HL-60/S4 treated with phorbol 12-myristate 13-acetate at 8.2 ng/mL for 4 days and 3 days (cell line): ENCODE data around the gene ANO2.

Experiments used
- in situ Hi-C: fragments of 300-500 bp; cut with MboI; formaldehyde crosslinking; loops from 2 replicates; pipeline ENCODE4 v1.15.0; 2022; ENCODE audit warnings: low sequenced_read_pairs

Gene ANO2

DNA sequence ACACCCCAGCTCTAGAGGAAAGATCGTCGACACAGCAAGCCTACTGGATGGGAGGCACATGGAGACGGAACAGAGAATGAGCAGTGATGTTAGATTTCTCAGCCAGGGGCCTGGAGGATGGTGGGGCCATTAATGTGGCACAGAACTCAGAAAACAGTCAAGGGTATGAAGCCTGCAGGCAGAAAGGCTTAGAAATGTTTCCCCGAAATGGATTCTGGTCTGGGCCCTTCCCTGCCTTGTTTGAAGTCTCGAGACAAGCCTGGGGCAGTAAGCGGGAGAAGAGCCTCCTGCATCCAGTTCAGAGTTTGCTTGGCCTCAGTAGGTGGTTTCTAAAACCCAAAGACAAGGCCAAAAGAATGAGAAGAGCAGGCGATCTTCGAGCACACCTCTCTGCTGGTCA lies 354.7 kb downstream of the ANO2 start:
- in situ Hi-C loops = no loop called here

DNA sequence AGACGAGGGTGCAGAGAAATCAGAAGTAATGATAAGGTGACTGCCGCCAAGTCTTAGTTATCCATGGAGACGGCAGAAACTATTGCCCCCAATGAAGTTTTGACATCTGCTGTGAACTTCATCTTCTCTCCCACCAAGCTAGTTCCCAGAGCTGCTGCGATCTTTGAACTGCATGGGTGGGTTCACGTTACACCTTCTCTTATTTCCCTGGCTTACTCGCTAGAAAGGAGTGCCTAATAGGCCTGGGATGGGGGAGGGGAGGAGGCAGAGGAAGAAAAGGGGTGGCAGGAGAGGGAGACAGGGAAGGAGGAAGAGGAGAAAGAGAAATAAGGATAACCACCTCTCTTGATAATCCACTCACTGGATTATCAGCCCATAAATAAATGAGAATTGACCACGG lies 356.0 kb downstream of the ANO2 start:
- in situ Hi-C loops = no loop called here

DNA sequence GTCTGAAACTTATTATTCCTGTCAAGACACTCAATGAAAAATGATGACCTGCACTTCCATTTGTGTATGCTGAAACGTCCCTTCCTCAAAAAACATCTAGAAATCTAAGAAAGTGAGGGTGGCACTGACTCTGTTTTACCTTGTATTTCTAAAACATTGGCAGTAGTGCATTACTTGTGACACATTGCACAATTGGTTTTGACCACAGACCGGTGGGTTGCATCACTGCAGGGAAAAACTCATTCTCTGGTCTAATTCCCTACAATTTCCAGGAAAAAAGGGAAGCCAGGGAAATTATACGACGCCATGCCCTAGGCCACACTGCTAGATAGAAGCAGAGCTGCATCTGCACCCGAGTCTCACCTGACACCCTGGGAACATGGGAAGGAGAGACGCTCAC lies 356.5 kb downstream of the ANO2 start:
- in situ Hi-C loops = no loop called here

DNA sequence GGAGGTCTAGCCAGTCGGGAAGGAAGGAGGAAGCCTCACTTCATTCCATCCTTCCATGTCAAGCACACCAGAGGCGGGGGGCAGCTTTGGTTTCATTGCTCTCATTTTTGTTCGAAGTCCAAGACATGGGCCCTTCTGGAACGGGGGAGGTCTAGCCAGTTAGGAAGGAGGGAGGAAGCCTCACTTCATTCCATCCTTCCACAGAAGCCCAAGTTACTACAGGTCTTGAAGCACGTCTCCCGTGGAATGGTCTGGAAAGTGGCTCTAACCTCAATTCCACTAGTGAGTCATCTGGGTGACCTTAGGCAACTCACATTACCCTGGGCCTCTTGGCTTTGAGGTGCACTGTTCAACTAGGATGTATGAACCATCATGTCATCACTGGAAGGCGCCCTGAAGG lies 356.9 kb downstream of the ANO2 start:
- in situ Hi-C loops = no loop called here

DNA sequence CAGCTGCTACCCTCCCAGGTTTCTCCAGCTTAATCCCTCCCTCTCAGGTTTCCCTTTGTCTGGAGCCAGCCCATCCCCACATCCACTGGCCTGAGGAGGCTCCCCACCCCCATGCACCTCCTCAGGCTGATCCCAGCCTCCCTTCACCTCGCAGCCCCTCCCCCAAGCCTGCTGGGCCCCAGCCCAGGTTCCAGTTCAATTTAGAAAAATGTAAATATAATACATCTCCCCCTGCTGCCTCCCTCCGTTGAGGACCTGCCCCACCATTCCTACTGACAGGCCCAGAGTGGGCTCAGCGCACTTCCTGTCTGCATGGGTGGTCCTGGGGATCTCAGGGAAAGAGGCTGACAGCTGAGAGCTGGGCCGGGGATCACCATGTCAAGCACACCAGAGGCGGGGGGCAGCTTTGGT lies 357.3 kb downstream of the ANO2 start:
- in situ Hi-C loops = no loop called here

DNA sequence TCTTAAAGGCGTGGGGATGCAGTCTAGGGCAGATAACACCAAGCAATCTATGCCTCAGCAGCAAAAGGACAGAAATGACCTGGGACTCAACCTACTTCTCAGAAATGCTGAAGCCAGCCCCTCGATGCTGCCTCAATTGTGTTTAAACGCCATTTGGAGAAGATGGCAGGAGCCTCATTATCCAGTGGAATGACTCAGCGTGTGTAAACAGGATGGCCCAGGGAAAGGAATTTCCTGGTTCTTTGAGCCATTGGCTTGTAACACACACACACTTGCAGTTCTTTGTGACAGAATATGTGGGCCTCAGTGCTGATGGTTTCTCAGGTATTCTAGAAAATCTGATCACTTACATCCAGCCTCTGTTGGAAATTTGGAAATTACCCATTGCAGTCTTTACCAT lies 358.9 kb downstream of the ANO2 start:
- in situ Hi-C loops = no loop called here

DNA sequence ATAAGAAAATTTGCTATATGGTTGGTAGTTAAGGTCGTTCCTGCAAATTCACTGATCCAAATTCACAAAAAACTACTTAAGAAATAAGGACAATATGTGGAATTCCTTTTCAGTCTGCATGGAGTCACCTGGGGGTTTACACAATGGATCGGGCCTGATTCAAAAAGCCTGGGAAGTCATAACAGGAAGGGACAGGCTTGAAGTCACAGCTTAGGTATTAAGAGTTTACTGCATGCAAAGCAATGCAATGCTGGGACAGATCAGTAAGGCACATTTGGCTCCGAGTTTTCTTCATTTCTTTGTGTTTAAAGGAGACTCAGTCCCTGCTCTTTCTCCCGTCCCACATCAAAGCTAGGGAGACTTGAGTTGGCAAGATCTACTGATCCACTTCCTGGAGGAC lies 359.9 kb downstream of the ANO2 start:
- in situ Hi-C loops = no loop called here

DNA sequence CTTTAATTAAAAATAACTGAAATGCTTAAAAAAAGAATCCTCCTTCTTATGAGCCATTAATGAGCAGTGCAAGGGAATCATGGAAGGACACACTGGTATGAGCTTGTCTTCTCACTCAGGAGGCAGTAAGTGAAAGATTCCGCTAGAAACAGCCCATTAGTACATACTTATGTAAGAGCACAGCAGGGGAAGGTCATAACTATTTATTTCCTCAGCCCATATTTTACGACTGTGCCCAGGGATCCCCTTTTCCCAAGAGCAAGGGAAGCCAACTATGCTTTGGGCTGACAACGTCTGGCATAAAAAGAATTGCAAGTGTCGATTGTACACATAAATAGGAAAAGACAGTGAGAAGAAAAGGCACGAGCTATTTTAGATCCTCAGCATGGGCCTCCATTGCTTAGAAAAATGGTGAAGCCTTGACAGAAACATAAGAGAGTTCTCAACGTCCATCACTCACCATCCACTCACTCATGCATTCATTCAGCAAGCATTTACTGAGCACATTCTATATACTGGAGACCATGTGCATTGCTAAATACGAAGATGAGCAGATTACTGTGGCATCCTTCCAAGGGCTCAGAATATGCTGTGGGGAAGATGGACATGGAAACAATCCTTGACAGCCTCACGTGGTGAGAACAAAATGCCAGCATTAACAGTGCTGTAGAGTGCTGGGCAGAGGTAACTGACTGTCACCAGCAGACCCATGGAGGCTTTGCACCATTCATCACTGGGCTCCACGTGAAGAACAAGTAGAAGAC lies 360.5 kb downstream of the ANO2 start:
- in situ Hi-C loops = no loop called here

DNA sequence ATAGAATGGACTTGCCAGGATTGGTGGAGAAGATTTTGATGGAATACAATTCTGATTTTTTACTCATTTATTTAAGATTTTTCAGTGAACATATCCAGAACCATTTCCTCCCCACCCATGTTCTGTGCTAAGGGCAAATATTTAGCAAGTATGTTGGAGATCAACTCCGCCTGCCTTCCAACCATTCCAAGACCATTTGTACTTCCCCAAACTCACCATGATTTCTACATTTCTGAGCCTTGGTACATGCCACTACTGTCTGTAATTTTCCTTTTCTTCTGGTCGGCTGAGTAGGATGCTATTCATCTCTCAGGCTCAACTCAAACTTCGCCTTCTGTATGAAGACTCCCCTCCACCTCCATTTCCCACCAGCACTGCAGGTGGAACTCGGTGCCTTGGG lies 362.5 kb downstream of the ANO2 start:
- in situ Hi-C loops = no loop called here

DNA sequence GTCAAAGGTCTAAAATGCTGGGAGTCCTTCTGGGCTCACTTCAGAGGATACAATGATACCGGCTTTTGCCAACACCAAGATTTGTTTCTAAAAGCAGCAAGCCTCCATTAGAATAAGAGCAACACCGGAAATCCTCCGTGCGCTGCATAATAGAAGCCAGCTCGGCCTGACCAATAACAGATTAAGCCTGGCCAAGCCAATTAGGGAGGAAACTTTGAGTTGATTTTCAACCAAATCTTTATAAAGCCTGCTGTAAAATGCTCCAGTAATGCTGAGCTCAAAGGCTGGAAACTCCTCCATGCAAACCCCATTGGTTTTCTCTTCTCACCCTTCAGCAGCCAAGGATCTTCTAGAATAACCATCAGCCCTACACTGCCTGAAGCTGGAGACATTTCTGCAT lies 363.0 kb downstream of the ANO2 start:
- in situ Hi-C loops = no loop called here

DNA sequence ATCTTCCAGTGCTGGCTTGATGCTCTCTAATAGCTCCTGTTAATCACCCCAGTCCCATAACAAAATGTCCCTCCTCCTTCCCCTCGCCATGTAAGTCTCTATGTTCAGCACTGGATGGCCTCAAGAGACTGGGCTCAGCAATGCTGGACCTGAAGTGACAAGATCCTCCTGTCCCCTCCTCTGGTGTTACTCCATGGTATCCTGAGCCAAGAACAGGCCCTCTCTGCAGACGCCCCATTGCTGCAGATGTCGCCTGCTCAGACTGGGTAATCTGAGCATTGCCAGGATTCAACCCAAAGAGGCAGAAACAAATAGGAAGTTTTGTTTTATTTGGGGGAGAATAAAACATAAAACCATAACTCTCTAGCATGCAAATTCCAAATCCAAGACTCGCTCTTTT lies 363.4 kb downstream of the ANO2 start:
- in situ Hi-C loops = no loop called here

DNA sequence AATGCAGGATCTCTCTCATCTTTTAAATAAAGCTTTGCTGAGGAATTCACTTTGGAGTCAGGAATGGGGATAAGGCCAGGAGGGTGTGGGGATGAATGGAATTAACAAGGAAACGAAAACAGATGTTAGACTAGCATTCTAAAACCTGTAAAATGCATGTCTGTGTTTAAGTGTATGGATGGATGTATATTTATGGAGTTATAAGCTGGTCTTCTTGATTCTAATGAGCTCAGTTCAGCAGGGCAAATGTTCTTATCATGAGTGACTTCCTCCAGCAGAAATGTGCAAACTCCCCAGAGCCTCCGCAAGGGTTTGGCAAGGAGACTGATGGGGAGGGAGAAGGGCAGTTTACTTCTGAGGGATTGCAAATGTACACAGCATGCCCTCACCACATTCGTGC lies 364.0 kb downstream of the ANO2 start:
- in situ Hi-C loops = no loop called here

DNA sequence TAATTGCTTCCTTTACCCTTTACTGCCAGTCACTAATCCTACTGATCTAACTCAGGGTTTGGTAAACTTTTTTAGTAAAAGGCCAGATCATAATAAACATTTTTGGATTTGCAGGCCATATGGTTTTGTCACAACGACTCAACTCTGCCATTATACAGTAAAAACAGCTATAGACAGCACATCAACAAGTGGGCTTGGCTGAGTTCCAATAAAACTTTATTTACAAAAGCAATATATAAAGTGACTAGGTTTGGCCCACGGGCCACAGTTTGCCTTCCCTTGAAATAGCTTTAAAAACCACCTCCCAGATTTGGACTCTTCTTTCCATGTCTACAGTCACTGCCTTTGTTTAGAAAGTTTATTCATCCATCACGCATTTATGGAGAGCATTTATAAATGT lies 366.3 kb downstream of the ANO2 start:
- in situ Hi-C loops = no loop called here

DNA sequence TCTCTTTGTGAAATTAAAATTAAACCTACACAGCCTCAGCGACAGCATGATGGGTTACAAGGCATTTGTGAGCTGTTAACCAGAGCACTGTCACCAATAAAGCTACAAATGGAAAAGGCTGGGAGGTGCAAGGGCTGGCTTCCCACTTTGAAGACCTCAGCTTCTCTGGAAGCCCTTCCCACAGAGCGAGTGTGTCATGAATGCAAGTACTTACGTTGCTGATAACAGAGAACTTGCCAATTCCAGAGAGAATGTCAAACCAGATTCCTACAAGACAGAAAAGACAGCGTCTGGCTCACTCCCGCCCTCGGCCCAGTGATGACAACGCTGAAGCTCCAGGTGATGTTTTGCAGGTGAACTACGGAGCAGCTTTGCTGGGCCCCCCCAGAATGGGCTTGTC lies 367.3 kb downstream of the ANO2 start:
- in situ Hi-C loops = no loop called here

DNA sequence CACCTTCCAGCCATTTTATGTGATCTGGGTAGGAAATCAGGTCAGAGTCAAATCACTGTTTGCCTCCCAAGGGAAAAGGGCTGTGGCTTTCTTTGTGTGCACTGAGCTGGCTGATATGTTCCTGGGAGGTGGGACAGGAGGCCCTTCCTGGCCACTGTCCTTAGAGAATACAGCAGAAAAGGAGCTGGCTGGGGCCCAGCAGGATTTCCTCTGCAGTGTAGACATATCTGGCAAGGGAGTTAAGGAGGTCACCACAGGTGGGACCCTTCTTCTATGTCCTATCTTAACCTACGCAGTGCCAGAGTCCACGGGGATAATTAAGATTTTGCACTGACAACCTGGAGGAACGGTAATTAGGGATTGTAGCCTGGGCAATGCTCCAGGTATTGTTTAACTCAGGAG lies 367.8 kb downstream of the ANO2 start:
- in situ Hi-C loops = no loop called here

DNA sequence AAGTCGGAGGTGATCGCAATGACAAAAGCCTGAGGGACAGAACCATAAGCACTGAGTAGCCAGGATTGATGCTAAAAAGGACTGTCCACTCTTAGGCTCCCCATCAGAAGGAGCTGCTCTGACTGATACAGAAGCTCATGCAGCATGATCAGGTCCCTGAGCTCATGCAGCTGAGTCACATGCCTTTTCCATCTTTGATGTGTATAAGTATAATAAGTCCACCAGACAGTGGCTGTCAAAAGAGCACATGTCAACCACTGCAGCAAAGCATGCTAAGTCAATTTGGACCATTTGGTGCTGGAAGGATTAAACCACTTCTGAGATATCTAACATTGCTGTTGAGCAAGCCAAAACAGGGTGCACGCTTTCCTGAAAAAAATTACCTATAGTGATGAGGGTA lies 369.1 kb downstream of the ANO2 start:
- in situ Hi-C loops = no loop called here

DNA sequence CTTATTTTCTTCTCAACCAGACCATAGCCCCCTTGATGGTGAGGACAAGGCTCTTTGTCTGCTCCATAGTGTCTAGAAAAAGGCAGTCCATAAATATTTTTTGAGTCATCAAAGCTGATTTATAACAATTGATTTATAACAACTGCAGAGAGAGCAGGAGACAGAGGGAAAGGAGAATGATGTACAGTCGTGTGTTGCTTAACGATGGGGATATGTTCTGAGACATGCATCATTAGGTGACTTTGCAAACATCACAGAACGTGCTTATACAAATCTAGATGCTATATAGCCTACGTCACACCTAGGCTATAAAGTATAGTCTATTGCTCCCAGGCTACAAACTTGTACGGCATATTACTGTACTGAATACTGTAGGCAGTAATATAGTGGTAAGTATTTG lies 369.8 kb downstream of the ANO2 start:
- in situ Hi-C loops = no loop called here

DNA sequence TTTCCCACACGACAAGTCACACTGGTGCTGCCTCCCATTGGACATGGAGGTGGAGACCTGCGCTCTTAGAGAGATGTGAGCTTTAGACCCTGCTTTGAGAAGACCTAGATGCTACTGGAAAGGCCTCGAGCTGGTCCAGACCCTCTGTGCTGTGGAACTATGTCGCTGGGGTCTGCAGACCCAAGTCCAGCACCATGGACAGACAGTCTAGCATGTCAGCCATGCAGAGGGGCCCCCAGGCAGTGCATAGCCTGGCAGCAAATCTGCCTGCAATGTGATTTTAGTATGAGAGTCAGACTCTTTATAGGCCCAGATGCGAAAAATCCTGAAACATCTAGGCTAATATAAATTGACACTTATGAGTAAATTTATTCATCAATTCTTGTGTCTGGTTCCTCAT lies 371.7 kb downstream of the ANO2 start:
- in situ Hi-C loops = no loop called here

DNA sequence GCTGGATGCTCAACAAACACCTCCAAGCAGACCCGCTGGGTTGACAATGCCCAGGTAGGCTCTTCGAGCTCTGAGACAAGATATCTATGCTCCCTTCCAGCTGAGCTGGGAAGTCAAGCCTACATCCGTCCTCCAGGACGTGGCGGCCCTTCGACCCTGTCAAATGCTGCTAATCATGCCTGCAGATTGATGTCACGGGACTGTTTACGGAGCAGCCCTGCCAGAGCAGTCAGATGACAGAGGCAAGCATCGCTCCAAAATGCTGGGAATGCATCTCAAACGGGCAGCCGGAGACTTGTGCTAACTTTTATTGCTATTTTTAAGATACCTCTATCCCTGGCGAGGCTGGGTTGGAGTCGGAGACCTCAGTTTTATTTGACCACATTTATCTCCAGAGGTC lies 373.9 kb downstream of the ANO2 start:
- in situ Hi-C loops = no loop called here

DNA sequence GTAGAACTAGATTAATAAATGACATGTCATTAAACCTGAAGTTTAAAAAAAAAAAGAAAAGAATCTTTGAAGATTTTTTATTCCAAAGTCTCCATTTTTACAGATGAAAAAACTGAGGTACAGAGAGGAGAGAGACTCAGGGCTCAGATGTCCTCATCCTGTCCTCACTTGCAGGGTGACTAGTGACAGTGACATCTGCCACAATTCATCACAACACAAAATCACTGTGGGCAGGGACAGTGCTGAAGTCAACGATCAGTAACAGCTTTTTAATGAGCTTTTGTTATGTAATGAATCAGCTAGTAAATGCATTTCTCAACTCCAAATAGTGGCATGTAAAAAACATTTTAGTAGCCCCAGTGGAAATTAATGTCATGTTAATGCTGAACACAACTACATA lies 374.6 kb downstream of the ANO2 start:
- in situ Hi-C loops = no loop called here

DNA sequence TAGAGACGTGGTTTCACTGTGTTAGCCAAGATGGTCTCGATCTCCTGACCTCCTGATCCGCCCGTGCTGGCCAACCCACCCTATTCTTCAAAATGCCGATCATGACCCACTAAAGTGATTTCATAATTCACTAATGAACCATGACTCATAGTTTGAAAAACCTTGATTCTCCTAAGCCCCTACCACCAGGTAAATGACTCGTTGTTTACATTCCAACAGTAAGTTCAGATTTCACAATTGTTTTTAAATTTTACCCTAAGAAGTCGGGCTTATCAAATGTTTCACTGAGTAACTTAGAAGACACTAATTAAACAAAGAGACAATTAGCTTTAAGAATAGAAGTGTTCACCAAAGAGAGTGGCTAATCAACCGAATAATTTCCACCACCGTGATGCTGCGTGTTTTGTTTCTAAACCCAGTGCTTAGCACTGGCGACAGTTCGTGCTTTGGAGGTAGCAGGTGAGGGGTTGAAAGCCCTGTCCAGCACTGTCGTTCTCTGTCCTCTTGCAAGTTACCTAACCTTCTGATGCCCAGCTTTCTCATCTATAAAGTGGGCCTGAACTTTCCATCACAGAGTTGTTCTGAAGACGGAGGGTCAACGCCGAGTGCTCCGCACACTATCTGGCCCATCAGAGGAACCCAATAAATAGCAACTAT lies 376.6 kb downstream of the ANO2 start:
- in situ Hi-C loops = no loop called here

DNA sequence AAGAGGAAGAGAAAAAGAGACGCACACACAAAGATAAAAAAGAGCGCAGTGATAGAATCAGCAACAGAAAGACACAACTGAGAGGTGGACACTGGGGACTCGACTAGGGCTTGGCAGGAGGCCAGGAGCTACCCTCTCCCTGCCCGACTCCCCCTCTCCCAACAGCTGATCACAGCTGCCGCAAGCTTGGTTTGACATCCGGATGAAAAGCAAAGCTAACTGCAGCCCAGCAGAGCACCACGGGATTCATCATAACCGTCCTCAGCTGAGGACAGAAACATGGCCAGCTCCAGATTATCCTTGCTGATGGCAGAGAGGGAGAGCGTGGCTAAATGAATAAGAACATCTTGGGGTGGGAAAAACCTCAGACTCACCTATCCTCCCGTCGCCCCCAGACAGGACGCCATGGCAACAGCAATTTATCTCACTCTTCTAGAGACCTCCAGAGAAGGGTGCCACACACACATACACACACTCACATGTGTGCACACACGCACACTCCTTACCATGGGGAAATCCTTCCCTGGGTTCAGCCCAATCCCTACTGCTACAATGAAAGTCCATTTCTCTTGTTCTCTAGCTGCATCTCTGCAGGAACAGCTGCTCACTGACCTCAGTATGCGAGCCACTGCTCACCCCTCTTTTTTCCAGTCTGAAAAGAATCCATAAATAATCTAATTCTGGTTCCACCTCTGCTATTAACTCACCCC lies 377.9 kb downstream of the ANO2 start:
- in situ Hi-C loops = no loop called here
